OCI-LY7 (cell line): ENCODE results near the gene TMCC1. TPM values are rescaled to one million over a fixed set of nuclear protein-coding genes. Genes with fewer than 3 reads are reported as not detected.

Experiments used
- BruUV-seq: library from RNA; stranded (reverse); fragments of 400-500 nt; replicated peaks from 2 replicates; lab custom pipeline; 2021; lab: Mats Ljungman, UMichigan
- CTCF ChIA-PET: fragments of 300-600 bp; sonication (Branson Sonifier 250); formaldehyde crosslinking; loops from one replicate; lab custom pipeline; 2022; ENCODE audit warnings: antibody characterized with exemption; ENCODE audit not compliant: unreplicated experiment; lab: Charles Lee
- POLR2A ChIA-PET: fragments of 300-600 bp; sonication (Branson Sonifier 250); formaldehyde crosslinking; loops from one replicate; lab custom pipeline; 2022; ENCODE audit warnings: antibody characterized with exemption; lab: Charles Lee
- DNase-seq: peaks from one replicate; pipeline ENCODE4 v3.0.0-alpha.2; 2015; ENCODE audit warnings: low spot score
- H2AFZ ChIP-seq: fragments of 200-600 bp; sonication (generic), shearing (Covaris generic); 2 replicates; pipeline ENCODE4 v1.6.1; 2014; ENCODE audit warnings: mild to moderate bottlenecking, antibody characterized with exemption, low read length, moderate library complexity
- H3K27ac ChIP-seq: fragments of 200-600 bp; sonication (generic); 2 replicates; pipeline ENCODE4 v1.5.1; 2014; ENCODE audit warnings: mixed run types, low read depth, mild to moderate bottlenecking, moderate library complexity, low read length, inconsistent platforms; ENCODE audit not compliant: poor library complexity, severe bottlenecking
- H3K36me3 ChIP-seq: fragments of 200-600 bp; sonication (generic); 2 replicates; pipeline ENCODE4 v1.6.1; 2014; ENCODE audit warnings: mild to moderate bottlenecking, antibody characterized with exemption, low read length, moderate library complexity, mixed read lengths; ENCODE audit not compliant: insufficient read depth
- H3K4me1 ChIP-seq: fragments of 200-600 bp; sonication (generic); 2 replicates; pipeline ENCODE4 v1.5.1; 2014; ENCODE audit warnings: mild to moderate bottlenecking, low read length; ENCODE audit not compliant: insufficient read depth, poor library complexity, severe bottlenecking
- H3K4me2 ChIP-seq: fragments of 200-600 bp; sonication (generic); 2 replicates; pipeline ENCODE4 v1.6.1; 2014; ENCODE audit warnings: mild to moderate bottlenecking, low read length
- H3K4me3 ChIP-seq: fragments of 200-600 bp; sonication (generic); 2 replicates; pipeline ENCODE4 v1.5.1; 2014; ENCODE audit warnings: mild to moderate bottlenecking, low read depth, low read length; ENCODE audit not compliant: poor library complexity, severe bottlenecking
- H3K79me2 ChIP-seq: fragments of 200-600 bp; sonication (generic); 2 replicates; pipeline ENCODE4 v1.6.1; 2016; ENCODE audit warnings: low read depth, mild to moderate bottlenecking, low read length, moderate library complexity, mixed read lengths; ENCODE audit not compliant: insufficient read depth
- H3K9me2 ChIP-seq: fragments of 200-600 bp; sonication (generic); 2 replicates; pipeline ENCODE4 v1.6.1; 2016; ENCODE audit warnings: mild to moderate bottlenecking, low read length, mixed read lengths; ENCODE audit not compliant: insufficient read depth
- H3K9me3 ChIP-seq: fragments of 200-600 bp; sonication (generic); 2 replicates; pipeline ENCODE4 v1.6.1; 2014; ENCODE audit warnings: mild to moderate bottlenecking, mixed run types, low read length, mixed read lengths
- H4K20me1 ChIP-seq: fragments of 200-600 bp; sonication (generic); 2 replicates; pipeline ENCODE4 v1.6.1; 2014; ENCODE audit warnings: mild to moderate bottlenecking, antibody characterized with exemption, low read length, moderate library complexity, mixed read lengths; ENCODE audit not compliant: insufficient read depth
- EZH2phosphoT487 ChIP-seq: fragments of 200-600 bp; sonication (generic); IDR thresholded peaks from 2 replicates; pipeline ENCODE4 v1.6.1; 2018; ENCODE audit warnings: low read depth, borderline replicate concordance, mild to moderate bottlenecking, mixed run types, antibody characterized with exemption, low read length, moderate library complexity, mixed read lengths
- intact Hi-C: fragments of 100-400 bp; cut with micrococcal nuclease; formaldehyde crosslinking; loops from one replicate; pipeline ENCODE4 v1.10.0; 2022; ENCODE audit not compliant: unreplicated experiment
- total RNA-seq, 2 experiments: library from RNA; depleted of rRNA in 1 of 2; stranded (reverse); fragments of >200 nt in 1 of 2; shearing (Covaris generic) in 1 of 2; gene quantifications; 2 replicates each; pipeline ENCODE4 v1.2.3, GENCODE V29; 2014 to 2022
- TF ChIP-seq, protein P1 (sequence below): fragments of 200-600 bp; sonication (generic); conservative IDR thresholded peaks from 2 replicates; pipeline ENCODE4 v1.5.1; 2014; ENCODE audit warnings: mild to moderate bottlenecking, antibody characterized with exemption, low read length, moderate library complexity, mixed read lengths

Gene TMCC1
- total RNA-seq, 2 experiments from 2014 or later = 31.7 to 38.8 TPM

DNA sequence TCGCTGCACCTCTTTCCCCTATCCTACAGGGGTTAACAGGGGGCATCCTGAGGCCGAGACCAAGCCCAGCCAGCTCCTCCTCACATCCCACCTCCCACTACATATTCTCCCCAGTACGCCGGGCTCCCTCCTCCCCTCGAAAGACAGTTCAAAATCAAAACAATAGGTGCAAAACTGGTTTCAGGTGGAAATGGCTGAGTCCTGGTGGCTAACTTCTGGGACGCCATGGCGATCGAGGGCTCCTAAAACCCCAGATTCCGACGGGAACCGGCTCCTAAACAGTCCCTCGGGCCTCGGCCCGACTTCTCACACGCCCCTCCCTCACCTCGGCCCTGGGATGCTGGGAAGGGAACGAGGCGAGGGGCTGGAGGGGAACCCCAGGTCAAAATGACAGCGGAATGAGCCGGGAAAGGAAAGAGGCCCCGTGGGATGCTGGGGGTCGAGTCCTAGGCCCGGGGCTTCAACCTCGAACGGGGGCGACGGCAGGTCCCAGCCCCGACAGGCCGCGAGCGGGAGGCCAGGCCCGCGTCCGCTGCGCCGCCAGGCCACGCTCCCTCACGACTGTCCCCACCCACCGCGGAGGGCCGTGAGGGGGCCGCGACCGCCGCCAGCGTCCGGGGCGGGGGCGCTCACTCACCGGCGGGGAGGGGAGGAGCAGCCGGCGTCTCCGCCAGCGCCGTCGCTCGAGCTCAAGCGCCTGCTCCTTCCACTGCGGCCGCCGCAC is 492 bp downstream of the TMCC1 start:
- Histone ChIP-seq H2AFZ (peak overlapping the region; percentile 47; the same call in 1 of the 2 replicates), H3K4me3 (peak overlapping the region; percentile 81), H3K9me3 (no peaks in the 10 kb centered on the region), H4K20me1 (no peaks in the 10 kb centered on the region), H3K27ac (peak overlapping the region; percentile 86), H3K36me3 (peaks cover 12% of the 10 kb centered on the region; the same call in 1 of the 2 replicates), H3K4me1 (peaks cover 47% of the 10 kb centered on the region), H3K4me2 (peak overlapping the region; percentile 89), H3K79me2 (peaks cover 57% of the 10 kb centered on the region), H3K9me2 (no peaks in the 10 kb centered on the region)
- peak; percentile 80 for DNase-seq
- intact Hi-C loops = loop anchor here (5.0 to 10.0 kb wide), 2 partner anchors 66 to 448 kb away; partner anchors contain the start of gene IFT122
- TF ChIP-seq, protein P1, sequence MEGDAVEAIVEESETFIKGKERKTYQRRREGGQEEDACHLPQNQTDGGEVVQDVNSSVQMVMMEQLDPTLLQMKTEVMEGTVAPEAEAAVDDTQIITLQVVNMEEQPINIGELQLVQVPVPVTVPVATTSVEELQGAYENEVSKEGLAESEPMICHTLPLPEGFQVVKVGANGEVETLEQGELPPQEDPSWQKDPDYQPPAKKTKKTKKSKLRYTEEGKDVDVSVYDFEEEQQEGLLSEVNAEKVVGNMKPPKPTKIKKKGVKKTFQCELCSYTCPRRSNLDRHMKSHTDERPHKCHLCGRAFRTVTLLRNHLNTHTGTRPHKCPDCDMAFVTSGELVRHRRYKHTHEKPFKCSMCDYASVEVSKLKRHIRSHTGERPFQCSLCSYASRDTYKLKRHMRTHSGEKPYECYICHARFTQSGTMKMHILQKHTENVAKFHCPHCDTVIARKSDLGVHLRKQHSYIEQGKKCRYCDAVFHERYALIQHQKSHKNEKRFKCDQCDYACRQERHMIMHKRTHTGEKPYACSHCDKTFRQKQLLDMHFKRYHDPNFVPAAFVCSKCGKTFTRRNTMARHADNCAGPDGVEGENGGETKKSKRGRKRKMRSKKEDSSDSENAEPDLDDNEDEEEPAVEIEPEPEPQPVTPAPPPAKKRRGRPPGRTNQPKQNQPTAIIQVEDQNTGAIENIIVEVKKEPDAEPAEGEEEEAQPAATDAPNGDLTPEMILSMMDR = no peak
- no peak for TF ChIP-seq EZH2phosphoT487
- BruUV-seq = no TSS peak
- CTCF ChIA-PET = no interaction called here
- POLR2A ChIA-PET = interaction anchor here (0.6 to 2.3 kb wide), 17 partner anchors 8 to 458 kb away, joined by 3 to 9 read pairs (median 4); no protein-coding TSS in a partner anchor

DNA sequence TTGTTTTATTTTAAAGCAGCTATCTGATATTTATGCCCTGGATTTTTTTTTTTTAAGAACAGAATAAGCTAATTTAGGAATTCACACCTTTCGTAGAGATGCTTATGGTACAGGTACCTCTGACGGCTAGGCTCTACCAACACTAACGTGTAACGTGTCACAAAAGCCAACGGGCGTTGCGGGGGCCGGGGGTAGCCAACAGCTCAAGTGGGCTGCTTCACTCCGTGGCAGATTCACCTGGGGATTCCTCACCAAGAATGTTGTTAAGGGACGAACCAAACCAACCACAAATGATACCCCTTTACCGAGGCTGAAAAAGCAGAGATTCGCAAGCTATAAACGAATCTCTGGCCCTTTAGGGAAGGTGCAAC is 1.0 kb downstream of the TMCC1 start:
- H3K4me1 ChIP-seq = peaks cover 52% of the 10 kb centered on the region
- H3K9me3 ChIP-seq = no peaks in the 10 kb centered on the region
- no peaks in the 10 kb centered on the region for H4K20me1 ChIP-seq
- ChIA-PET CTCF (interaction anchor here (0.6 kb wide), 1 partner anchor 315 kb away, joined by 5 read pairs; no protein-coding TSS in a partner anchor), POLR2A (interaction anchor here (0.8 to 2.3 kb wide), 12 partner anchors 9 to 457 kb away, joined by 3 to 9 read pairs (median 4); no protein-coding TSS in a partner anchor)
- TF ChIP-seq EZH2phosphoT487 = no peak
- TF ChIP-seq, protein P1 = no peak
- DNase-seq = no peak
- BruUV-seq = TSS peak; percentile 43
- intact Hi-C loops = loop anchor here (5.0 to 10.0 kb wide), 2 partner anchors 65 to 448 kb away; partner anchors contain the start of gene IFT122
- H3K4me3 ChIP-seq = peak overlapping the region; percentile 81
- H3K79me2 ChIP-seq = peaks cover 62% of the 10 kb centered on the region
- peak overlapping the region; percentile 47; the same call in 1 of the 2 replicates for H2AFZ ChIP-seq
- H3K27ac ChIP-seq = peak overlapping the region; percentile 86
- peaks cover 14% of the 10 kb centered on the region; the same call in 1 of the 2 replicates for H3K36me3 ChIP-seq
- peak overlapping the region; percentile 89 for H3K4me2 ChIP-seq
- no peaks in the 10 kb centered on the region for H3K9me2 ChIP-seq
